Caco-2 (cell line): ENCODE data around the gene AIG1. TPM values are rescaled to one million over a fixed set of nuclear protein-coding genes. Genes with fewer than 3 reads are reported as not detected.

Experiments
- BruUV-seq: library from RNA; stranded (reverse); fragments of 400-500 nt; replicated peaks from 2 replicates; lab custom pipeline; 2021; lab: Mats Ljungman, UMichigan
- CTCF ChIA-PET: fragments of 300-600 bp; sonication (Branson Sonifier 250); formaldehyde crosslinking; loops from one replicate; lab custom pipeline; 2022; ENCODE audit warnings: antibody characterized with exemption; lab: Charles Lee
- POLR2A ChIA-PET: fragments of 300-600 bp; sonication (Branson Sonifier 250); formaldehyde crosslinking; loops from one replicate; lab custom pipeline; 2022; ENCODE audit warnings: antibody characterized with exemption; lab: Charles Lee
- DNase-seq, 2 experiments: peaks; one replicate each; pipeline versions ENCODE4 v3.0.0 to v3.0.0-alpha.2; 2020 to 2022
- H3K27me3 ChIP-seq: replicated peaks from 2 replicates; pipeline ENCODE4 v1.6.0; 2011; ENCODE audit warnings: low read length; ENCODE audit not compliant: control insufficient read depth, insufficient read depth
- H3K36me3 ChIP-seq: 2 replicates; pipeline ENCODE4 v1.5.1; 2011; ENCODE audit warnings: low read length; ENCODE audit not compliant: control insufficient read depth, insufficient read depth
- H3K4me1 ChIP-seq: fragments of 250-450 bp; sonication (Bioruptor Pico); 2 replicates; pipeline ENCODE4 v1.5.1; 2020; ENCODE audit warnings: mild to moderate bottlenecking
- H3K4me3 ChIP-seq: 2 replicates; pipeline ENCODE4 v1.5.1; 2011; ENCODE audit warnings: low read depth, mild to moderate bottlenecking, control low read depth, low read length
- H3K9me3 ChIP-seq: fragments of 250-450 bp; sonication (Bioruptor Pico); 2 replicates; pipeline ENCODE4 v1.5.1; 2020; ENCODE audit warnings: mild to moderate bottlenecking, moderate library complexity
- H3K27ac Mint-ChIP-seq: one replicate; pipeline ENCODE4 v1.8.0; 2022; ENCODE audit warnings: mixed read lengths; ENCODE audit not compliant: unreplicated experiment
- H3K27me3 Mint-ChIP-seq: one replicate; pipeline ENCODE4 v1.8.0; 2022; ENCODE audit warnings: mixed read lengths; ENCODE audit not compliant: insufficient read depth, unreplicated experiment
- H3K36me3 Mint-ChIP-seq: one replicate; pipeline ENCODE4 v1.8.0; 2022; ENCODE audit warnings: mild to moderate bottlenecking, mixed read lengths; ENCODE audit not compliant: insufficient read depth, unreplicated experiment
- H3K4me1 Mint-ChIP-seq: one replicate; pipeline ENCODE4 v1.8.0; 2022; ENCODE audit warnings: low read depth, mixed read lengths; ENCODE audit not compliant: unreplicated experiment
- H3K4me3 Mint-ChIP-seq: one replicate; pipeline ENCODE4 v1.8.0; 2022; ENCODE audit warnings: mild to moderate bottlenecking, moderate library complexity, mixed read lengths; ENCODE audit not compliant: unreplicated experiment
- H3K9me3 Mint-ChIP-seq: one replicate; pipeline ENCODE4 v1.8.0; 2022; ENCODE audit warnings: mixed read lengths; ENCODE audit not compliant: unreplicated experiment
- intact Hi-C: fragments of 100-400 bp; cut with micrococcal nuclease; formaldehyde crosslinking; loops from one replicate; pipeline ENCODE4 v1.10.0; 2022; ENCODE audit not compliant: unreplicated experiment
- total RNA-seq: library from RNA; stranded (reverse); gene quantifications from 2 replicates; pipeline ENCODE4 v1.2.3, GENCODE V29; 2022
- TF ChIP-seq, protein P1 (sequence below), 2 experiments: fragments of 200-600 bp in 1 of 2; IDR thresholded peaks; 1 replicate in 1 of 2; 2 replicates in 1 of 2; pipeline versions ENCODE4 v1.5.1 to v1.8.0; 2011 to 2022; ENCODE audit warnings: antibody characterized with exemption in 1 of 2, control low read depth in 1 of 2, inconsistent platforms in 1 of 2, low read depth in 1 of 2, low read length in 1 of 2, mild to moderate bottlenecking in 1 of 2, moderate library complexity in 1 of 2; ENCODE audit not compliant: insufficient read depth in 1 of 2, severe bottlenecking in 1 of 2, unreplicated experiment in 1 of 2

Gene AIG1
- total RNA-seq, 1 experiment from 2014 or later = 27.6 TPM

DNA sequence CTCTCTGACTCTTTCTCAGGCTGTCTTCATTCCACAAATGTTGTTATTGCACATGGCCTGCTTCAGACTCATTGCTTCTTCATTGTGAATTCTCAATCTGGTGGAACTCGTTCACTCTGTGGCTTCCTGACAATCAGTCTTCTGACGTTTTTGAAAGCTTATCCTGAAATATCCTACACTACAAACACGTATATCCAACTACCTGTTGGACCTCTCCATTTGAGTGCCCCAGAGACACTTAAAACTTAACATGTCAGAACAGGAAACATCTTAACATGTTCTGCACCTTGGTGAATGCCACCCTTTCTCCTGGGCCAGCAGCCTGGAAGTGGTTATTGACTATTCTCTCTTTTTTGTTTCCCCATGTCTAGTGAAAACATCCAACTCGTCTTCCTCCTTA is 50.8 kb downstream of the AIG1 start:
- intact Hi-C loops = no loop called here
- TF ChIP-seq, protein P1, sequence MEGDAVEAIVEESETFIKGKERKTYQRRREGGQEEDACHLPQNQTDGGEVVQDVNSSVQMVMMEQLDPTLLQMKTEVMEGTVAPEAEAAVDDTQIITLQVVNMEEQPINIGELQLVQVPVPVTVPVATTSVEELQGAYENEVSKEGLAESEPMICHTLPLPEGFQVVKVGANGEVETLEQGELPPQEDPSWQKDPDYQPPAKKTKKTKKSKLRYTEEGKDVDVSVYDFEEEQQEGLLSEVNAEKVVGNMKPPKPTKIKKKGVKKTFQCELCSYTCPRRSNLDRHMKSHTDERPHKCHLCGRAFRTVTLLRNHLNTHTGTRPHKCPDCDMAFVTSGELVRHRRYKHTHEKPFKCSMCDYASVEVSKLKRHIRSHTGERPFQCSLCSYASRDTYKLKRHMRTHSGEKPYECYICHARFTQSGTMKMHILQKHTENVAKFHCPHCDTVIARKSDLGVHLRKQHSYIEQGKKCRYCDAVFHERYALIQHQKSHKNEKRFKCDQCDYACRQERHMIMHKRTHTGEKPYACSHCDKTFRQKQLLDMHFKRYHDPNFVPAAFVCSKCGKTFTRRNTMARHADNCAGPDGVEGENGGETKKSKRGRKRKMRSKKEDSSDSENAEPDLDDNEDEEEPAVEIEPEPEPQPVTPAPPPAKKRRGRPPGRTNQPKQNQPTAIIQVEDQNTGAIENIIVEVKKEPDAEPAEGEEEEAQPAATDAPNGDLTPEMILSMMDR (IDR thresholded peaks at IDR 0.05; ENCODE audit: insufficient read depth in 1 of 2, low read depth in 1 of 2, low read length in 1 of 2, severe bottlenecking in 1 of 2, unreplicated experiment in 1 of 2) = no peak
- POLR2A ChIA-PET = no interaction called here
- H3K4me3 ChIP-seq = no peak overlapping the region
- H3K36me3 ChIP-seq = no peaks in the 10 kb centered on the region
- Mint-ChIP-seq H3K27me3 (no peaks in the 10 kb centered on the region), H3K9me3 (peaks cover 6% of the 10 kb centered on the region), H3K4me1 (no peaks in the 10 kb centered on the region), H3K27ac (no peak overlapping the region), H3K4me3 (no peak overlapping the region), H3K36me3 (no peaks in the 10 kb centered on the region)
- no peak for DNase-seq
- CTCF ChIA-PET = no interaction called here
- H3K9me3 ChIP-seq = no peaks in the 10 kb centered on the region
- peaks cover 13% of the 10 kb centered on the region for H3K4me1 ChIP-seq
- no peaks in the 10 kb centered on the region for H3K27me3 ChIP-seq
- no TSS peak for BruUV-seq

DNA sequence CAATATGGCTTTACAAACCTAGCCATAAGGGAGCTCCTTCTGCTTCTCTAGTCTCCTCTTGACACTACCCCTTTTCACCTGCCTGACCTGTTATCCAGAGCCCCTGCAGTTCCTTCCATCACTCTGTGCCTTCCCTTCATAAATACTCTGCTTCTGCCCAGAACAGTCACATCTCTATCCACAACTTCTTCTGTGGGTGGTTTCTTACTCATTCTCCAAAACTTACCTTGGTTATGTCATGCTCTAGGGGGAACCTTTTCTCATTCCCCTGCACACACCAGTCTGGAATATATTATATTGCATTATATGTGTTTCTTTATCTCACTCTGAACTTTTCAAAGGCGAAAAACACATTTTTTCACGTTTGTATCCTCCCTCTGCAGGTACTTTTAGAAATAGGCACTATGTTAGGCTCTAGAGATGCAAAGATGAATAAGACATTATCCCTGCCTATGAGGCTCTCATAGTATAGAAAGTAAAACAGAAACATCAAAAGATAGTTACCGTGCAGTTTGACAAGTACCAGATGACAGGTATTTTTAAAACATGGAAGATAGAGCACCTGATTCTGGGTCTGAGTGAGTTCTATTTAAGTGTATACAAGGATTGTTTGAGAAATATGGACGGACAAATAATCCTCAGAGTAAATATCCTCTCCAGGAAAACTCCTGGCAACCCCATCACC is 51.5 kb downstream of the AIG1 start:
- no TSS peak for BruUV-seq
- Mint-ChIP-seq H3K4me3 (no peak overlapping the region), H3K9me3 (peaks cover 14% of the 10 kb centered on the region), H3K4me1 (no peaks in the 10 kb centered on the region), H3K36me3 (no peaks in the 10 kb centered on the region), H3K27ac (no peak overlapping the region), H3K27me3 (no peaks in the 10 kb centered on the region)
- H3K4me1 ChIP-seq = peaks cover 6% of the 10 kb centered on the region
- ChIA-PET CTCF (no interaction called here), POLR2A (no interaction called here)
- no peaks in the 10 kb centered on the region for H3K36me3 ChIP-seq
- TF ChIP-seq, protein P1 (IDR thresholded peaks at IDR 0.05; ENCODE audit: insufficient read depth in 1 of 2, low read depth in 1 of 2, low read length in 1 of 2, severe bottlenecking in 1 of 2, unreplicated experiment in 1 of 2) = no peak
- no peak for DNase-seq
- no peak overlapping the region for H3K4me3 ChIP-seq
- intact Hi-C loops = no loop called here
- no peaks in the 10 kb centered on the region for H3K9me3 ChIP-seq
- H3K27me3 ChIP-seq = no peaks in the 10 kb centered on the region

DNA sequence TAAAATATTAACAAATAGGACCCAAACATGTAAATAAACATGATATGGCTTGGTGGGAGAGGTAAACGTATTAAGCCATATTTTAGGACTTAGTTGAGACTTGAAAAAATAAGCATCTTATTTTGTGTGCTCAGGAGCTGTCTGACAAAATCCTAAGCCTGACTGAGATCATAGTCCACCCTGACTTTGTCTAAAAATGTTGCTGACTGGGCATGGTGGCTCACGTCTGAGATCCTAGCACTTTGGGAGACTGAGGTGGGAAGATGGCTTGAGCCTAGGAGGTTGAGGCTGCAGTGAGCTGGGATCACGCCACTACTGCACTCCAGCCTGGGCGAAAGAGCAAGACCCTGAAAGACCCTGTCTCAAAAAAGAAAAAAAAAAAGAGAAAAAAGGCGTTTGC is 52.1 kb downstream of the AIG1 start:
- Mint-ChIP-seq H3K36me3 (no peaks in the 10 kb centered on the region), H3K27ac (no peak overlapping the region), H3K4me1 (no peaks in the 10 kb centered on the region), H3K9me3 (peaks cover 18% of the 10 kb centered on the region), H3K4me3 (no peak overlapping the region), H3K27me3 (no peaks in the 10 kb centered on the region)
- intact Hi-C loops = no loop called here
- Histone ChIP-seq H3K27me3 (no peaks in the 10 kb centered on the region), H3K4me3 (no peak overlapping the region), H3K9me3 (no peaks in the 10 kb centered on the region), H3K4me1 (peaks cover 2% of the 10 kb centered on the region), H3K36me3 (no peaks in the 10 kb centered on the region)
- CTCF ChIA-PET = no interaction called here
- no TSS peak for BruUV-seq
- TF ChIP-seq, protein P1 (IDR thresholded peaks at IDR 0.05; ENCODE audit: insufficient read depth in 1 of 2, low read depth in 1 of 2, low read length in 1 of 2, severe bottlenecking in 1 of 2, unreplicated experiment in 1 of 2) = no peak
- POLR2A ChIA-PET = no interaction called here
- DNase-seq = no peak
